Skin epidermis (tissue), 12 donors: ENCODE measurements around the gene SLBP.

Experiments used
- H3K27ac ChIP-seq, 21 experiments: fragments of 200-600 bp; sonication (generic) in 11 of 21; one replicate each; pipeline ENCODE4 v1.5.0; 2020; ENCODE audit warnings: mild to moderate bottlenecking in 3 of 21, inconsistent platforms in 2 of 21, moderate library complexity in 2 of 21
- H3K4me3 ChIP-seq, 7 experiments: fragments of 200-600 bp; sonication (generic) in 2 of 7; one replicate each; pipeline ENCODE4 v1.5.0; 2020; ENCODE audit warnings: inconsistent platforms in 2 of 7, mild to moderate bottlenecking in 2 of 7, moderate library complexity in 1 of 7

The SLBP gene

DNA sequence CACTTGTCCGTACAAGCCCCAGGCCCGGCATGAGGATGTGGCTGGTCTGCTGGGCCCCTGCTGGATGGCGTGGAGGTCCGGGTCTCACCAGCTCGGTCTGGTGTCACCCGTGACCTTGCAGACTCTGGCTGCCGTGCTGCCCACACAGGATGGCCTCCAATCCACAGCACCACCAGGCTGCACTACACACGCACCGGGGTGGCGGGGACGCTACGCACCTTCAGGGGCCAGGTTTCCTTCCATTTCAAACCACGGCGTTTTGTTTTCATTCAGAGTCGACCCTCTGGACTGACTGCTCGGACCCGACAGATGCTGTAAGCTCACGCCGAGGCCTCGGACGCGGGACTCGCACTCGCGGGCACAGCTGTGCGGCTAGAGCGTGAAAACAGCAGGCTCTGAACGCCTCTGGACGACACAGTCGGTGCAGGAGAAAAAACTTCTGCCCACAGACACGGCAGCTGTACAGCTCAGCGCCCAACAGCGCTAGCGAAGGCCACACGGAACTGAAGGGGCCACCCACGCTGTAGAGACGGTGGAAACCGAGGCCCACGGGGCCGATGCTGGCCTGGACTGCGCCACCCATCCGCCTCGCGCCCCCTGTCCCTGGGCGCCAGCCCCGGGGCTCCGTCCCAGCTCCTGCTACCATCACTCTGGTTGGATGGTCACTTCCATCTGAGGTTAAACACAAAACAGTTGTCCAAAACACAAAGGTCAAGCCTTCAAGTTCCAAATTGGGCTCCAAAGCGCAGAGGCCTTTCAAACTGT lies 68.0 kb downstream of the SLBP start:
- Histone ChIP-seq H3K27ac (no peak overlapping the region), H3K4me3 (no peak overlapping the region)
